HEK293T (cell line): ENCODE results near the gene ITSN1.
A peak's percentile ranks its signal among the peaks of the same experiment; 100 is the strongest.

Experiments used
- CTCF ChIA-PET: fragments of 350-600 bp; formaldehyde crosslinking; extraction: SDS; loops from one replicate; lab custom pipeline; 2021; ENCODE audit warnings: antibody characterized with exemption, inconsistent platforms; lab: Yijun Ruan, JAX
- POLR2A ChIA-PET: fragments of 350-600 bp; formaldehyde crosslinking; extraction: SDS; loops from one replicate; lab custom pipeline; 2020; ENCODE audit warnings: antibody characterized with exemption, inconsistent platforms; lab: Yijun Ruan, JAX
- DNase-seq: peaks from one replicate; pipeline ENCODE4 v3.0.0; 2012; ENCODE audit warnings: mixed read lengths; ENCODE audit errors: extremely low spot score
- ARNT ChIP-seq: fragments of 450-650 bp; IDR thresholded peaks from 2 replicates; pipeline ENCODE4 v1.6.1; 2017; ENCODE audit warnings: mild to moderate bottlenecking
- BHLHE40 ChIP-seq: fragments of 450-650 bp; IDR thresholded peaks from 2 replicates; pipeline ENCODE4 v1.6.1; 2016; ENCODE audit warnings: mild to moderate bottlenecking, moderate library complexity, borderline replicate concordance
- CTBP1 ChIP-seq: fragments of 450-650 bp; IDR thresholded peaks from 2 replicates; pipeline ENCODE4 v1.6.1; 2016; ENCODE audit warnings: borderline replicate concordance
- ELF4 ChIP-seq: fragments of 450-650 bp; IDR thresholded peaks from 2 replicates; pipeline ENCODE4 v1.6.1; 2017; ENCODE audit warnings: antibody characterized with exemption
- FOXA1 ChIP-seq: fragments of 450-650 bp; IDR thresholded peaks from 2 replicates; pipeline ENCODE4 v1.6.1; 2016; ENCODE audit warnings: mild to moderate bottlenecking
- FOXK2 ChIP-seq: fragments of 450-650 bp; IDR thresholded peaks from 2 replicates; pipeline ENCODE4 v1.6.1; 2016; ENCODE audit warnings: mild to moderate bottlenecking
- FOXM1 ChIP-seq: fragments of 450-650 bp; IDR thresholded peaks from 2 replicates; pipeline ENCODE4 v1.6.1; 2017; ENCODE audit warnings: mild to moderate bottlenecking, borderline replicate concordance
- HDGF ChIP-seq: fragments of 450-650 bp; IDR thresholded peaks from 2 replicates; pipeline ENCODE4 v1.6.1; 2017; ENCODE audit warnings: antibody characterized with exemption, borderline replicate concordance
- L3MBTL2 ChIP-seq: fragments of 450-650 bp; conservative IDR thresholded peaks from 2 replicates; pipeline ENCODE4 v1.6.1; 2016; ENCODE audit warnings: mild to moderate bottlenecking
- LEF1 ChIP-seq: fragments of 450-650 bp; IDR thresholded peaks from 2 replicates; pipeline ENCODE4 v1.6.1; 2017; ENCODE audit warnings: mild to moderate bottlenecking, borderline replicate concordance
- NFRKB ChIP-seq: fragments of 450-650 bp; IDR thresholded peaks from 2 replicates; pipeline ENCODE4 v1.6.1; 2016; ENCODE audit warnings: mild to moderate bottlenecking, moderate library complexity
- PKNOX1 ChIP-seq: fragments of 450-650 bp; IDR thresholded peaks from 2 replicates; pipeline ENCODE4 v1.6.1; 2016
- SP1 ChIP-seq: fragments of 450-650 bp; IDR thresholded peaks from 2 replicates; pipeline ENCODE4 v1.6.1; 2017
- SUZ12 ChIP-seq: fragments of 450-650 bp; IDR thresholded peaks from 2 replicates; pipeline ENCODE4 v1.6.1; 2016; ENCODE audit warnings: mild to moderate bottlenecking
- TARDBP ChIP-seq: fragments of 450-650 bp; IDR thresholded peaks from 2 replicates; pipeline ENCODE4 v1.6.1; 2016
- ZNF384 ChIP-seq: fragments of 450-650 bp; IDR thresholded peaks from 2 replicates; pipeline ENCODE4 v1.6.1; 2016

Gene ITSN1

GRCh38 chr21:33884376-33885171 lies 242.3 kb downstream of the ITSN1 start:
- no peak for DNase-seq
- TF ChIP-seq PKNOX1 (no peak), CTBP1 (no peak), SP1 (no peak), FOXM1 (no peak), L3MBTL2 (no peak)
- ChIA-PET CTCF (no interaction called here), POLR2A (no interaction called here)

- POLR2A ChIA-PET, result no interaction called here
- TF ChIP-seq ELF4 (no peak), SUZ12 (no peak), ZNF384 (no peak)
Observed at GRCh38 chr21:33885172-33885514, 242.8 kb downstream of the ITSN1 start.

GRCh38 chr21:33886321-33886720 lies 244.0 kb downstream of the ITSN1 start:
- TF ChIP-seq LEF1, result no peak
- no peak for TF ChIP-seq NFRKB
- CTCF ChIA-PET, result no interaction called here

More at GRCh38 chr21:33885172-33885514, 242.8 kb downstream of the ITSN1 start:
- DNase-seq, result no peak
- CTCF ChIA-PET, result no interaction called here

GRCh38 chr21:33890187-33890586 lies 247.9 kb downstream of the ITSN1 start:
- DNase-seq, result no peak
- ChIA-PET POLR2A (no interaction called here), CTCF (no interaction called here)
- no peak for TF ChIP-seq FOXK2
- no peak for TF ChIP-seq PKNOX1
- TF ChIP-seq FOXA1, result no peak
- TF ChIP-seq CTBP1, result no peak
- no peak for TF ChIP-seq LEF1
- TF ChIP-seq SP1, result no peak
- no peak for TF ChIP-seq ZNF384
- TF ChIP-seq L3MBTL2, result no peak
- TF ChIP-seq ARNT, result no peak
- TF ChIP-seq TARDBP, result no peak
- TF ChIP-seq ELF4, result no peak
- TF ChIP-seq NFRKB, result no peak
- TF ChIP-seq BHLHE40, result no peak
- TF ChIP-seq SUZ12, result no peak
- no peak for TF ChIP-seq HDGF
- no peak for TF ChIP-seq FOXM1

More at GRCh38 chr21:33886321-33886720, 244.0 kb downstream of the ITSN1 start:
- no peak for DNase-seq
- POLR2A ChIA-PET, result no interaction called here

GRCh38 chr21:33892853-33893252 lies 250.6 kb downstream of the ITSN1 start:
- TF ChIP-seq FOXM1 (no peak), L3MBTL2 (no peak), ELF4 (no peak), LEF1 (no peak), ZNF384 (no peak), SP1 (no peak), CTBP1 (no peak), FOXA1 (no peak), NFRKB (no peak), BHLHE40 (no peak), HDGF (no peak), ARNT (no peak), SUZ12 (no peak), PKNOX1 (no peak), FOXK2 (no peak), TARDBP (no peak)
- POLR2A ChIA-PET, result interaction anchor here (0.8 kb wide), 1 partner anchor 9 kb away, joined by 3 read pairs; no protein-coding TSS in a partner anchor
- CTCF ChIA-PET, result interaction anchor here (1.0 to 1.6 kb wide), 3 partner anchors 9 to 281 kb away, joined by 3 to 4 read pairs (median 3); no protein-coding TSS in a partner anchor
- DNase-seq, result peak; percentile 48

- ChIA-PET POLR2A (interaction anchor here (0.8 kb wide), 1 partner anchor 8 kb away, joined by 3 read pairs; no protein-coding TSS in a partner anchor), CTCF (interaction anchor here (0.6 to 1.6 kb wide), 5 partner anchors 12 to 282 kb away, joined by 3 to 5 read pairs (median 3); no protein-coding TSS in a partner anchor)
- TF ChIP-seq LEF1, result no peak
- no peak for TF ChIP-seq HDGF
- TF ChIP-seq FOXK2, result no peak
- no peak for TF ChIP-seq PKNOX1
- TF ChIP-seq ELF4, result peak; percentile 64
- DNase-seq, result no peak
Observed at GRCh38 chr21:33893917-33894316, 251.6 kb downstream of the ITSN1 start.
